RPMI7951 (cell line): ENCODE results near the gene SRGAP1. TPM values are rescaled to one million over a fixed set of nuclear protein-coding genes. Genes with fewer than 3 reads are reported as not detected.
"Not testable (repeated sequence)": the region's sequence is repeated elsewhere in the genome, so short reads cannot be mapped to it uniquely, and the experiment has no call there.

Source experiments
- DNase-seq: peaks from one replicate; pipeline ENCODE4 v3.0.0-alpha.2; 2012; ENCODE audit warnings: low read depth
- total RNA-seq: library from RNA; depleted of rRNA; stranded (reverse); fragments of >200 nt; shearing (Covaris generic); gene quantifications from 2 replicates; pipeline ENCODE4 v1.2.3, GENCODE V29; 2014

Gene SRGAP1
- total RNA-seq, 1 experiment from 2014 or later: 2.3 TPM

GRCh38 chr12:63836936-63837335 lies 7.6 kb upstream of the SRGAP1 start:
- DNase-seq: no peak

DNA sequence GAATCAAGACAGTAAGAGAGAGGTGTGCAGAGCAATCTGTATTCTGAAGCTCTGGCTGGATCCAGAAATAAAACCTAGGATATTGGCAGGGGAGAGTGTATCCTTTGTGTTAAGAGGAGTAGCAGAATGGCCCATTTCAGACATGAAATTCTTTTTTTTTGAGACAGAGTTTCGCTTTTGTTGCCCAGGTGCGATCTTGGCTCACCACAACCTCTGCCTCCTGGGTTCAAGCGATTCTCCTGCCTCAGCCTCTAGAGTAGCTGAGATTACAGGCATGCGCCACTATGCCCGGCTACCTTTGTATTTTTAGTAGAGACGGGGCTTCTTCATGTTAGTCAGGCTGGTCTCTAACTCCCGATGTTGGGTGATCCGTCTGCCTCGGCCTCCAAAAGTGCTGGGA lies 6.1 kb upstream of the SRGAP1 start:
- no peak for DNase-seq

DNA sequence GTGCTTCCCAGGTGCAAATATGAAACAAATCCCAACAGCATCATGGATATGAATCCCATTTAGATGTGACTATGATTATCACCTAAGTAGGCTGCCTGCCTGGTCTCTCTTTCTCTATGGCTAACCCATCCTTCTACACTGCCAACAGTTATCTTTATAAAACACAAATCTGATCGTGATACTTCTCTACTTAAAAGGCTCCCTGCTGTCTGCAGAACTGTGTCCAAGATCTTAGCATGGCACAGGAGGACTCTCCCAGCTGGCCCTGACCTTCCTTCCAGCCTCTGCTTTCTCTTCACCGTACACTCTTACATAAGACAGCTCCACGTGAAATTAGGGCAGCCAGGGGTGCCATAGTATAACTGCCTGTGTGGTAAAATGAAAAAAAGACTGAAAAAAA lies 3.5 kb upstream of the SRGAP1 start:
- no peak for DNase-seq

- DNase-seq: no peak
These were observed 2.9 kb upstream of the SRGAP1 start for GRCh38 chr12:63841571-63841970.

- DNase-seq: not testable (repeated sequence)
These were observed 1.8 kb upstream of the SRGAP1 start for GRCh38 chr12:63842750-63843149.

DNA sequence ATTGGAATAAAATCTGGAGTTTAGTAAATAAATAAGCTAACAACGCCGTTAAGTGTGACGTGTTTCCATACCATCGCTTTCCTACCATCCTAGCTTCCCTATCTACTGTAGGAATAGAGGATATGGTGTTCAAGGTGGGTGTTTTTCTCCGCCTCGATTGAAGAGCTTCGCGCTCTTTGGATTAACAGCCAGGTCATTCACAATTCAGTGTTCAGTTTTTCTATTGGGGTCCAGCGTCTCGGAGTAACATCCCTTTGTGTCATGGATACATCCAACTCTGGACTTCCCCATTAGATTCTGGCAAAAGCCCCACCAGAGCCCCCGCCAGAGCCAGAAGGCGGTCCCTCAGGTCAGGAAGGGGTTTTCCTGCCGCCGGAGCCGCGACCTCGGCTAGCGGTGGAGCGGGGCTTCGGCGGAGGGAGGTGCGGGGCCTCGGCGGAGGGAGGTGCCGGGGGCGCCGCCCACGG lies 1.2 kb upstream of the SRGAP1 start:
- DNase-seq: no peak

- peak; percentile 90 for DNase-seq
These were observed 644 bp upstream of the SRGAP1 start for GRCh38 chr12:63843721-63844390.

DNA sequence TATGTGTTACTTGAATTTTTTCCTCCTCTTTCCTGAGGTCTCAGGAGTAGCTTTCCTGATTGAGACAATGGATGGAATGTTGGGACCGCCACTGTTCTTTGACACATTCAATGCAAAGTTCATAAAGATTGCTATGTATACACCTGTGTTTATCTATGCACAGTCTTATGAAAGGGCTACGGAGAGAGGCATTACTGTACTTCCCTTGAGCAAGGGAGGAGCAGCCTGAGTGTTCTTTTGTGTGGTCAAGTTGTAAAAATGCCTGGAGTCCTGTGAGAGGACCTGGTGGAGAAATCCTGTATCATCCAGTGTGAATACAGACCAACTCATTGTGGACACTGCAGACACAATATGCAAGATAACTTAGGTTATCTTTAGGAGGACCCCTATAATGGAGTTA lies 1.2 kb downstream of the SRGAP1 start:
- peak; percentile 43 for DNase-seq

DNA sequence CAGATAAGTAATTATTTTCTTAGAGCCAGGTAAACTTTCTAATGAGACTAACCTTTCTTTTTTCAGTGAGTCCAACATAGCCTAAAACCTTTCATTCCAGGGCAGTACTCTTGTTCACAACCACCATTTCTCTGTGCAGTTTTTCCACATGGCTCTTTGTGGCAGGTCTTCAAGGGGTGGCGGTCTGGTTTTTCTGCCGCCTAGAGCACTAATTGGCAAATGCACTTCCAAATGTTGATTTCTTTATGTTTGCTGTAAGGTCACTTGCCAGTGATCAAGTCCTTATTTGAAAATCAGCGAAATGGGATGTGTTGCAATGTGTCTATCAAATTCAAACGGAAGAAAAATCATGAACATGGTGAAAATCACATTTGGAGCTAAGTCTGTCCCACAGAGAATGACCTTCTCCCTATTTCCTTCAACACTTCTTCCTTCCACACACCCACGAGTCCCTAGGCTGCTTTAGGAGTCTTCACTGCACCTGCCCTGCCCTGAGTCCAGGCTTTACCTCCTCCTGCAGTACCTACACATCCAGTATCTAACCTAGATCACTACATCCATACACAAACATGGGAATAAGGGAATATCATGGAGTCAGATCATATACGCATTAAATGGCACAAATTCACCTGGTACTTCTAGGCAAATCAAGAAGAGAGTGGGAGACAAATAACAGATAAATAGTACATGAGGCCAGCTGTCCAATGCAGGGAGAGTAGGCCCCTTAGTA lies 1.9 kb downstream of the SRGAP1 start:
- DNase-seq: no peak

DNA sequence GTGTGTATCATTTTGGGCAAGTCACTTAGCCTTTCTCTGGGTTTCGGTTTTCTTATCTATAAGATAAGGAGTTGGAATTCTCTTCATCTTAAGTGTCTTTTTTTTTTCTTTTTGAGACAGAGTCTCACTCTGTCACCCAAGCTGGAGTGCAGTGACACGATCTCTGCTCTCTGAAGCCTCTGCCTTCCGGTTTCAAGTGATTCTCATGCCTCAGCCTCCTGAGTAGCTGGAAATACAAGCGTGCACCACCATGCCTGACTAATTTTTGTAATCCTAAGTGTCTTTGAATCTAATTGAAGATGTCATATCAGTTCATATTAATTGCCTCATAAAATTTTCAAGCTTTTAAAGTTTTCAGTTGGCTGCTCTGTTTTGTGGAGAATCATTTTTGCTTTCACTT lies 4.0 kb downstream of the SRGAP1 start:
- no peak for DNase-seq

- DNase-seq: no peak
These were observed 4.7 kb downstream of the SRGAP1 start for GRCh38 chr12:63849106-63849620.

DNA sequence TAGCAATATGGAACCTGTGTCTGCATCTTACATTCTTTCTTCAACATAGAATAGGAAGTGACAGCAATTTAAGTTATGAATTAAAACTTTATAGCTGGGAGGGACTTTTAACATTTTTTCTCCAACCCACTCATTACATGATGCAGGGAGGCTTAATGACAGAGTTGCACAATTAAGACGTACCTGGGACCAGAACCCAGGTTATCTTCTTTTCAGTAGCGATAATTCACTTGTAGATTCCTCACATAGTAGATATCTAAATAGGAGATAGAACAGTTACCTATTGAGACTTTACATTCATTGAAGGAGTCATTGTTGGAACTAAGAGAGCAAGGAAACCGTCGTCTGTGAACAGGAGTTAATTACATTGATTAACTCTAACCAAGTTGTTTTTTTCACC lies 5.1 kb downstream of the SRGAP1 start:
- no peak for DNase-seq

DNA sequence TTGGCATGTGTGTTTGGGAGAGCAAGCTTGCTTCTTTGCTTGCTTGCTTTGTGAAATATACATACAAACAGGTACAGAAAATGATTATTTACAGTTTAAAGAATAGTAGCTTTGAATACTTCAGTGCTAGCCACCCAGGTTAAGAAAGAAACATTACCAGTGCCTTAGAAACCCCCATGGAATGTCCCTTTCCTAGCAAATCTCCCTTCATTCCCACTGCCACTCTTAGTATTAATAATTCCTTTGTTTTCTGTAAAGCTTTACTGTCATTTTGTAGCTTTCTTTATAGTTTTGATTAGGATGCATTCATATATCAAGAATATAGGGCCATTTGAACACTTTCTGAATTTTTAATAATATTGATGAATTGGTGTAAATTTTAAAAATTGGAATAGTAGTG lies 9.5 kb downstream of the SRGAP1 start:
- DNase-seq: no peak

DNA sequence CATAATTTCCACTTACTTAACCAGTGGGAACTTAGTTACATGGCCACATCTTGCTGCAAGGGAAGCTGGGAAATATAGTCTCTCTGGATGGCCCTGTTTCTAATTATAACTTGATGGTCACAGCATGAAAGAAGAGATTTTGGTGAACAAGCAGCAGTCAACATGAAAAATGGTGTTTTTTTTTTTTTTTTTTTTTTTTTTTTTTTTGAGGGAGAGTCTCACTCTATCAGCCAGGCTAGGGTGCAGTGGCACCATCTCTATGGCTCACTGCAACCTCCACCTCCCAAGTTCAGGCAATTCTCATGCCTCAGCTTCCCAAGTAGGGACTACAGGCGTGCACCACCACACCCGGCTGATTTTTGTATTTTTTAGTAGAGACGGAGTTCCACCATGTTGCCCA lies 10.8 kb downstream of the SRGAP1 start:
- DNase-seq: no peak

GRCh38 chr12:63857771-63858670 lies 13.5 kb downstream of the SRGAP1 start:
- DNase-seq: peak; percentile 25

- DNase-seq: not testable (repeated sequence)
These were observed 15.4 kb downstream of the SRGAP1 start for GRCh38 chr12:63859880-63860279.

- peak; percentile 62 for DNase-seq
These were observed 17.9 kb downstream of the SRGAP1 start for GRCh38 chr12:63862187-63862968.

GRCh38 chr12:63862969-63863230 lies 18.4 kb downstream of the SRGAP1 start:
- DNase-seq: no peak

DNA sequence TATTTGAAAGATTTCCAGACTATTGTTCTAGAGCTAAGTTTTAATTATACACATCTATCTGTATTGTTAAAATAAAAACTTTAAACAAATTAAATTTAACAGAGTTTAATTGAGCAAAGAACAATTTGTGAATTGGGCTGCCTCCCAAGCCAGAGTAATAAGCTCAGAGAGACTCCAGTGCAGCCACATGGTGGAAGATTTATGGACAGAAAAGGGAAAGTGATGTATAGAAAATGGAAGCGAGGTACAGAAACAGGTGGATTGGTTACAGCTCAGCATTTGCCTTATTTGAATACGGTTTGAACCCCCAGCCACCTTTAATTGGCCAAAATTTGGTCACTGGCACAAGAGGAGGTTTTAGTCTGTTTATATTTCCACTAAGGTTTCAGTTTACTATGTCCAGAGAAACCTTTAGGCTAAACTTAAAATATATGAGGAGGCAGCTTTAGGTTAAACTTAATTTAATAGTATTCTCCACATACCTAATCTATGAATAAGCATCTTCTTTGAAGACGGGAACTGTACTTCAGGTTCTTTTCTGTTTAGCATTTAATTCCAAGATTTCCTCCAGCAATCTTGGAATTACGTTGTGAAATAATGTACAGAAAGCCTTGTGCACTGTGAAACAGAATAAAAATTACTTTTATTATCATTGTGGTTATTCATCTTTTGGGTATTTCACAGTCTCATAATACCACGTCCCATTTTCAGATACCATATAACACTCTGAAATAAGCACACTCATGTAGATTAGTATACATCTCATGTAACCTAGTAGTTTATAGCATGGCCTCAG lies 19.4 kb downstream of the SRGAP1 start:
- DNase-seq: no peak

GRCh38 chr12:63864454-63864706 lies 19.9 kb downstream of the SRGAP1 start:
- DNase-seq: no peak

DNA sequence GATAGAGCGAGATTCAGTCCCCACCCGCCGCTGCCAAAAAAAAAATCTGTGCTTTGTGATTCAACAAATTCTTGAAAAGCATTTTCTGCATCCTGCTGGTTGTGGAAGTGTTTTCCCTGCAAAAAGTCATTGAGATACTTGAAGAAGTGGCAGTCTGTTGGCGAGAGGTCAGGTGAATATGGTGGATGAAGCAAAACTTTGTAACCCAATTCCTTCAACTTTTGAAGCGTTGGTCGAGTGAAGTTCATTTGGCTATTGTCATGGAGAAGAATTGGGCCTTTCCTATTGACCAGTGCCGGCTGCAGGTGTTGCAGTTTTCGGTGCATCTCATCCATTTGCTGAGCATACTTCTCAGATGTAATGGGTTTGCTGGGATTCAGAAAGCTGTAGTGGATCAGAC lies 20.9 kb downstream of the SRGAP1 start:
- no peak for DNase-seq
